Small intestine (tissue), 7 donors: Measurements from ENCODE around the gene HLX. TPM values are rescaled to one million over a fixed set of nuclear protein-coding genes. Genes with fewer than 3 reads are reported as not detected.

Source experiments
- DNase-seq, 2 donors: peaks; one replicate each; pipeline versions ENCODE4 v3.0.0 to v3.0.0-alpha.2; 2013
- FAIRE-seq: peaks from 2 replicates; lab custom pipeline; 2012; peaks lifted over from hg19 to GRCh38; lab: Jason Lieb, UNC
- H3K27ac ChIP-seq, 3 donors: one replicate each; pipeline ENCODE4 v1.5.1; 2013; ENCODE audit warnings: low read length in 2 of 3, mild to moderate bottlenecking in 2 of 3, control low read depth in 1 of 3, inconsistent platforms in 1 of 3, low read depth in 1 of 3, moderate library complexity in 1 of 3
- H3K27me3 ChIP-seq, 3 donors: one replicate each; pipeline ENCODE4 v1.6.1; 2013; ENCODE audit warnings: low read length in 3 of 3, inconsistent platforms in 1 of 3; ENCODE audit not compliant: control insufficient read depth in 3 of 3, insufficient read depth in 3 of 3
- H3K36me3 ChIP-seq, 3 donors: one replicate each; pipeline ENCODE4 v1.6.1; 2013; ENCODE audit warnings: low read length in 3 of 3, inconsistent platforms in 1 of 3, low read depth in 1 of 3, mild to moderate bottlenecking in 1 of 3, moderate library complexity in 1 of 3; ENCODE audit not compliant: control insufficient read depth in 3 of 3, insufficient read depth in 2 of 3
- H3K4me1 ChIP-seq, 3 donors: one replicate each; pipeline ENCODE4 v1.6.1; 2013; ENCODE audit warnings: low read length in 2 of 3, inconsistent platforms in 1 of 3, low read depth in 1 of 3, mild to moderate bottlenecking in 1 of 3, moderate library complexity in 1 of 3; ENCODE audit not compliant: control insufficient read depth in 3 of 3, insufficient read depth in 2 of 3
- H3K4me3 ChIP-seq, 3 donors: one replicate each; pipeline ENCODE4 v1.5.1; 2013; ENCODE audit warnings: low read length in 3 of 3, control low read depth in 1 of 3, inconsistent platforms in 1 of 3, low read depth in 1 of 3, mild to moderate bottlenecking in 1 of 3, moderate library complexity in 1 of 3
- H3K9me3 ChIP-seq, 2 donors: one replicate each; pipeline ENCODE4 v1.6.1; 2013; ENCODE audit warnings: low read depth in 1 of 2, low read length in 1 of 2; ENCODE audit not compliant: control insufficient read depth in 2 of 2, insufficient read depth in 1 of 2
- WGBS, 3 donors: extraction: QIAGEN DNeasy Blood & Tissue Kit; methylation state at CpG; one replicate each; pipeline ENCODE4 v1.1.7; 2013; 5-methylcytosine and 5-hydroxymethylcytosine counted together
- polyA plus RNA-seq, 4 donors: library from polyadenylated mRNA; stranded (reverse) in 3 of 4; unstranded in 1 of 4; fragments of 200-250 nt in 3 of 4; fragments of 120-200 nt in 1 of 4; gene quantifications; one replicate each; pipeline versions ENCODE4 v1.2.1 to v1.2.3, GENCODE V29; 2013
- donor health status: healthy with polysubstance abuse.
- donor health status: control.
- donor health status: control.
- donor health status: Bipolar disorder and iron deficiency.
- donor health status: healthy.

Gene HLX
- polyA plus RNA-seq, 4 donors: 0.45 to 8.7 (median 4.3) TPM

DNA sequence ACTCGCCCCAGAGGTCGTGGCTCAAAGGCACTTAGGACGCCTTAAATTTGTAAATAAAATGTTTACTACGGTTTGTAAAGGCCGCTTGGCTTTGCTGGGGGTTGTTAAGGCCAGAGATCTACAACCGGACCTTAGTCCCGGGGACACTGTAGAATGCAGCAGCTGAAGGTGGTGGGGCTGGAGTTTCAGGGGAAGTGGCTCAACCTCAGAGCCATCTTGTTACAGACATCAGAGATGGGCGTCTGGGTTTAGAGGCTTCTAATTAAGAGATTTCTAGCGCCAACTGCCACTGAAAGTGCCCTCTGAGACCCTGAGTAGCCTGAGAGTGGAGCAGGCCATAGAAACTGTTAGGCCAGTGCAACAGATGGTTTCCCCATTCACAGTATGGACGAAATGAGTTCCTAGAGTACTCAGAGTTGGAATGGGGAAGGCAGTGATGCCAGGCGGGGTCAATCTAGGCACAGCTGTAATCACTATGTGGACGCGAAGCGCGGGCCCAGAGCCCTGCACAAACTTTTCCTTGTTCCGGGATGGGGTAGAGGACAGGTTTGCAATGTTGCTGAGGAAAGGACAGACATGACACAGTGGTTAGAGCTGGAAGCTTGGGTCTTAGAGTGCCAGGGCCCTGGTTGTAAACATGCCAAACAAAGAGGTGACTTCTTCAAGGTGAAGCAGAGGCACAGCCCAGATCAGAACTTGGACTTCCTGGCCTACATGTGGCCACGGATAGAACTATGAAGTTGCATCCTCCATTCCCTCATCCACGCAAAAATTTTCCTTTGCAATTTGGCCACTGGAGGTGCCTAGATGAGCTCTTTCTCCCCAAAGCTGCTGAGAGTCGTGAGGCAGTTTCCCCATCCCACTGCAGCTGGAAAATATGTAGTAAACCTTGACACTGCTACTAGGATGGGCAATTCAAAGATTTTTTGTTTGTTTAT, 6.0 kb downstream of the HLX start:
- H3K4me1 ChIP-seq: peaks cover 0 to 4% (median 0%) of the 10 kb centered on the region in 3 donors
- no peaks in the 10 kb centered on the region for H3K9me3 ChIP-seq
- peak overlapping the region in 1 of 3 donors; percentile 75 for H3K4me3 ChIP-seq
- no peak for DNase-seq
- WGBS, 3 donors: 75 to 87% (median 81%) methylated on average over 19 of the region's 19 CpGs
- peaks cover 0 to 40% (median 0%) of the 10 kb centered on the region in 3 donors for H3K36me3 ChIP-seq
- H3K27me3 ChIP-seq: peaks cover 0 to 94% (median 18%) of the 10 kb centered on the region in 3 donors
- H3K27ac ChIP-seq: no peak overlapping the region
- no peak for FAIRE-seq

DNA sequence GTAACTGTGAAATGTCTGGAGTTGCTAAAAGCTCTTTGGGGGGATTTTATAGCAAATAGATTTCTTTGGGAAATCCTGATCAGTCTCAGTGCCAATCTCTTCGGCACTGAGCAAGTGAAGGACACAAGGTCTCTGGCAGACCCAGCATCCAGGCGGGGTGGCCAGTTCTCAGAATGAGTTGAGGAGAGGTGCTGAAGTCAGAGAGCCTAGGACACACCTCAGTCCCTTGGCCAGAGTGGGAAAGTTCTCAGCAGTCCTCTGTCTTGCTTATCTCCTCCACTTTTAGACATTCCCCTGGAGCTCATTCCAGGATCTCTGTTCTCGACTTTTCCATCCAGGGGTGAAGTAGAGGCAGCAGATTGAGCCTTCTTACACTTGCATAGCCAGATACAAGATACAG, 6.7 kb downstream of the HLX start:
- FAIRE-seq: no peak
- no peak overlapping the region for H3K27ac ChIP-seq
- H3K36me3 ChIP-seq: peaks cover 0 to 40% (median 0%) of the 10 kb centered on the region in 3 donors
- no peak overlapping the region for H3K4me3 ChIP-seq
- H3K27me3 ChIP-seq: peaks cover 0 to 95% (median 21%) of the 10 kb centered on the region in 3 donors
- H3K9me3 ChIP-seq: no peaks in the 10 kb centered on the region
- H3K4me1 ChIP-seq: peaks cover 0 to 4% (median 0%) of the 10 kb centered on the region in 3 donors
- DNase-seq: no peak
- WGBS, 3 donors: 67 to 84% (median 76%) methylated on average over 3 of the region's 3 CpGs

DNA sequence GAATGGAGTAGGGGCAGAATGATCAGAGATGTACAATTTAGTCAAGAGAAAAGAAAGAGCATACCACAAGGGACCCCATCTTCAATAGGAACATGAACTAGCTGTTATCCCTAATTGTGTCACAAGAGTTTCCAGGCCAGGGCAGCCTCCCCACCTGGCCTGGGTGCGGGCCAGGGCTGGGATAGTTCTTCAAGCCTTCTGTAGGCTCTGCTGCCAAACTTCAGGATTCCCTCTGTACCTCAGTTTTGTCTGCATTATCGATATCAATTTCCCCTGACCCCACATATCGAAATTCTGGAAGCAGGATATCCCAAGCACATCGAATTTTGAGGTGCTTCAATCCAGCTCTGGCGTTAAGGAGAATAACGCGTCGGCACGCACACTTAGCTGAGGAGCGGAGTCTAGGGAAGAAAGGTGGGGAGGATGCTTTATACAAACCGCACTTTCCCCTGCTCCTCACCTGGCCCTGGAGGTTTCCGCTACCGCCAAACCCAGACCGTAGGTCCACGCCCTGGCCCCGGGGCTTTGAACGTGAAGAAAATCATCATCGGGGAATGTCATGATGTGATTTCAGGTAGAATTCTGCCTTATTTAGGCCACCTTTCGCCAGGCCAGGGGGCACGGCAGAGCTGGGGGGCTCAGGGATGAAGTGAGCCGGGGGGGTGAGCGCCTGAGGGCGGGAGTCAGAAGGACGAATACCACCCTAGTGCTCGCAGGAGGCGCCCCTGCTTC, 7.4 kb downstream of the HLX start:
- Histone ChIP-seq H3K27me3 (peaks cover 0 to 95% (median 22%) of the 10 kb centered on the region in 3 donors), H3K4me3 (no peak overlapping the region), H3K36me3 (peaks cover 0 to 37% (median 0%) of the 10 kb centered on the region in 3 donors), H3K4me1 (peaks cover 0 to 4% (median 0%) of the 10 kb centered on the region in 3 donors), H3K27ac (peak overlapping the region in 1 of 3 donors; percentile 15), H3K9me3 (peaks cover 0 to 3% of the 10 kb centered on the region in 2 donors)
- DNase-seq (no peak), FAIRE-seq (no peak)
- 58 to 77% (median 72%) methylated on average over 26 of the region's 26 CpGs for WGBS, 3 donors

DNA sequence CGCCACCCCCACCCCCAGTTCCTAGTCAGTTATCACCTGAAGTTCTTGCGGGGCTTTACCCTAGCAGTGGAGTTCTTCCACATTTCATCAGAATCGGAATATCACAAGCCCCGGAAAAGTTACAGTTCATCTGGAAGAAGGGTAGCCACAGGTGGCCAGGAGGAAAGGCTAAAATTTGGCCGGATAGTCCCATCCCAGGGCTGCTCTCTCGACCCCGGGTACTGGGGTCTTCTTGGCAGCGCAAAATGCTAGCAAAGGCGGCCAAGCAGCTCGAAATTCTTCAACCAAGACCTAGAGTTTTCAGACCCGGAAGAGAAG, 7.9 kb downstream of the HLX start:
- Histone ChIP-seq H3K4me1 (peaks cover 0 to 4% (median 0%) of the 10 kb centered on the region in 3 donors), H3K27me3 (peaks cover 0 to 95% (median 27%) of the 10 kb centered on the region in 3 donors), H3K9me3 (peaks cover 0 to 7% of the 10 kb centered on the region in 2 donors), H3K27ac (no peak overlapping the region), H3K4me3 (no peak overlapping the region), H3K36me3 (peaks cover 0 to 31% (median 0%) of the 10 kb centered on the region in 3 donors)
- no peak for FAIRE-seq
- DNase-seq: no peak
- 19 to 54% (median 35%) methylated on average over 11 of the region's 11 CpGs for WGBS, 3 donors

DNA sequence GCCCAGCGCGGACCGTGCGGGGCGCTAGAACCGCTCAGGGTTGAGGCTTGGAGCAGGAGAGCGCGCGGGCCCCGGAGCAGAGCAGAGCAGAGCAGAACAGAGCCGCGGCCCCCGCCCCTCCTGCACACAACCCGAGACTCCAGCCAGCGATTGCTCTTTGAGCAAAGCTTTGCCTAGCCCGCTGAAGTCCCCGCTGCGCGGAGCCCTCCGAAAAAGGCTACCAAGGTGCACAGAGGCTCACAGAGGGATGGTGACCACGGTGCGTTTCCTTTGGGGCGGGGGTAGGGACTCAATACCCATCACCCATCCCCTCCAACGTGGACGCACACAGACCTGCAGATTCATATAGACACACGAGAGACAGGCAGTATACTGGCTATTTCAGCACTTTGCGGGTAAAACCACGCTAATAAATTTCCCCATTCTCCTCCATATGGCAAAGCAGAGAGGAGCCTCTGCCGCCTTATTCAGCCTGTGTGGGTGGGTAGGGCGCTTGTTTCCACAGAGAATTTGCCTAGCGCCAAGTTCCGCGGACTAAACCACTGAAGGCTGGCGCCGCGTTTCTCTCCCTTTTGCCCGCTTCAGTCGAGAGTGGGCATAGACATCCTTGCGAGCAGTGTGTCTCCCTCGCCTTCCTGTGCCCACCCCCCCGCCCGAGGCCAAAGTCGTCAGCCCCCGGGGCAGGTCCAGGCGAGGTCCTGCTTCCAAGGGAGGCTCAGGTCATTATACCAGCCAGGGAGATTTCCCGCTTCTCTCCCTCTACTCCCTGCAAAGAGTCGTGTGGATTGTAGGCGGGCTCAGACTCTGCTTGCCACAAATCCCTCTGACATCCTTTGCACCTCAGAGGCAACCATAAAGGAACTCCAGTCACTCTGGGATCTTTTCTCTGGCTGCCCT, 8.5 kb downstream of the HLX start:
- Histone ChIP-seq H3K27ac (no peak overlapping the region), H3K4me1 (peaks cover 0 to 4% (median 0%) of the 10 kb centered on the region in 3 donors), H3K36me3 (peaks cover 0 to 29% (median 0%) of the 10 kb centered on the region in 3 donors), H3K27me3 (peaks cover 0 to 95% (median 32%) of the 10 kb centered on the region in 3 donors), H3K9me3 (peaks cover 0 to 7% of the 10 kb centered on the region in 2 donors), H3K4me3 (no peak overlapping the region)
- DNase-seq (no peak), FAIRE-seq (no peak)
- 12 to 38% (median 18%) methylated on average over 45 to 48 of the region's 48 CpGs for WGBS, 3 donors

DNA sequence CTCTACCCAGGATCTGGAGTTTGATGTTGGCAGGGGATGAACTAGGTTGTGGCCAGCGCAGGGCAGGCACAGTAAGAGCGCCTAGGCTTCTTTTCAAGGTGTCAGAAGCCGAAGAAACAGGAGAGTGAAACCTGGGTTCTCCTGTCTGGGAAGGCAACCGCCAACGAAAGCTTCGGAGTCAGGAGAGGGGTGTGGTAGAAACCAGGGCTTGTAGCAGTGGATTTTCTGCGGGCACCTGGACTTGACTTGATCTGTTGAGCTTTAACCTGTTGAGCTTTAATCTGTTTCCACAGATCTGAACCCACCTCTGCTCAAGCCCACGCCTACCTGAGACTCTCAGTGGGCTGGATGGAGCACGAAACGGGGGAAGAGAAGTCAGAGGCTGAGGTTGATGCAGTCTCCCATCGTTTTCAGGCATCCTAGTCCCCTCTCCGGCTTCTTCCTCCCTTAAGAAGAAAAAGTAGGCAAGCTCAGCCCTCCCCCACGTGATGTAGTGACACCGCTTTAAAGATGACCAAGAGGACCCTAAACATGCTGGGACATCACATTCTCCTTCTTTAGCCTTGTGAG, 9.3 kb downstream of the HLX start:
- FAIRE-seq (no peak), DNase-seq (no peak)
- WGBS, 3 donors: 21 to 61% (median 35%) methylated on average over 14 of the region's 14 CpGs
- no peak overlapping the region for H3K27ac ChIP-seq
- peaks cover 0 to 4% (median 0%) of the 10 kb centered on the region in 3 donors for H3K4me1 ChIP-seq
- H3K4me3 ChIP-seq: no peak overlapping the region
- peaks cover 0 to 26% (median 0%) of the 10 kb centered on the region in 3 donors for H3K36me3 ChIP-seq
- peaks cover 0 to 12% of the 10 kb centered on the region in 2 donors for H3K9me3 ChIP-seq
- H3K27me3 ChIP-seq: peaks cover 0 to 98% (median 34%) of the 10 kb centered on the region in 3 donors

DNA sequence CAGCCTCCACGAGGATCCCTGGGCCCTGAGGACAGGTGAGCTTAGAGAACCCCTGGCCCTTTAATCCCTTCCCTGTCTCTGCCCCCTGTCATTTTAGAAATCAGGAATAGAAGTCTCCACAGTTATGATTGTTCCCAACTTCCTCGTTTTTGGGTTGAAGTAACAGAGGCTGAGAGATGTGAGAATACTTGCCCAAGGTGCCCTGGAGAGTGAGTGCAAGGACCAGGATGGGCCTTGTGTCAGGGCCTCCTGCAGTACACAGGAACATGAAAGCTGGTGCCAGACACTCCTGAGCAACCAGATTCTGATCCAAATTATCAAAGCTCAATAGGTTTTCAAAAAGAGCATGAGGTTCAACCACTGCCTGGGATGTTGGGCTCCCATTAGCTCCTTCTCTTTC, 10.1 kb downstream of the HLX start:
- peaks cover 0 to 12% of the 10 kb centered on the region in 2 donors for H3K9me3 ChIP-seq
- DNase-seq (no peak), FAIRE-seq (no peak)
- H3K4me3 ChIP-seq: no peak overlapping the region
- H3K27ac ChIP-seq: no peak overlapping the region
- H3K36me3 ChIP-seq: peaks cover 0 to 19% (median 0%) of the 10 kb centered on the region in 3 donors
- H3K4me1 ChIP-seq: peaks cover 0 to 3% (median 0%) of the 10 kb centered on the region in 3 donors
- WGBS, 3 donors: 9 to 38% (median 11%) methylated on average over 2 of the region's 2 CpGs
- H3K27me3 ChIP-seq: peaks cover 0 to 98% (median 36%) of the 10 kb centered on the region in 3 donors
